ENCODE data around the gene AMOT.
A peak's percentile ranks its signal among the peaks of the same experiment; 100 is the strongest.

Gene AMOT

GRCh38 chrX:112757946-112758345 lies 82.7 kb downstream of the AMOT start:
- DNase-seq (ENCODE audit: insufficient read length) (no peak), FAIRE-seq (no peak)
- TF ChIP-seq TAF1 (IDR thresholded peaks at IDR 0.05; ENCODE audit: borderline replicate concordance, low read depth, low read length) (no peak), POLR2AphosphoS5 (IDR thresholded peaks at IDR 0.05; ENCODE audit: low read depth, low read length) (no peak), POLR2A (IDR thresholded peaks at IDR 0.05; ENCODE audit: low read depth, low read length) (no peak)

- TF ChIP-seq POLR2AphosphoS5 (IDR thresholded peaks at IDR 0.05; ENCODE audit: low read depth, low read length) (no peak), TAF1 (IDR thresholded peaks at IDR 0.05; ENCODE audit: borderline replicate concordance, low read depth, low read length) (no peak), POLR2A (IDR thresholded peaks at IDR 0.05; ENCODE audit: low read depth, low read length) (no peak)
- FAIRE-seq: no peak
- DNase-seq (ENCODE audit: insufficient read length): no peak
Measured at GRCh38 chrX:112753116-112753515, 87.5 kb downstream of the AMOT start.

- no peak for FAIRE-seq
- DNase-seq (ENCODE audit: insufficient read length): no peak
- TF ChIP-seq TAF1 (IDR thresholded peaks at IDR 0.05; ENCODE audit: borderline replicate concordance, low read depth, low read length) (no peak), POLR2A (IDR thresholded peaks at IDR 0.05; ENCODE audit: low read depth, low read length) (no peak), POLR2AphosphoS5 (IDR thresholded peaks at IDR 0.05; ENCODE audit: low read depth, low read length) (no peak)
Measured at GRCh38 chrX:112751076-112751475, 89.6 kb downstream of the AMOT start.

GRCh38 chrX:112746812-112747595 lies 93.6 kb downstream of the AMOT start:
- TF ChIP-seq TAF1 (IDR thresholded peaks at IDR 0.05; ENCODE audit: borderline replicate concordance, low read depth, low read length): no peak
- no peak for TF ChIP-seq POLR2A (IDR thresholded peaks at IDR 0.05; ENCODE audit: low read depth, low read length)
- TF ChIP-seq POLR2AphosphoS5 (IDR thresholded peaks at IDR 0.05; ENCODE audit: low read depth, low read length): no peak
- peak; percentile 14 for FAIRE-seq
- no peak for DNase-seq (ENCODE audit: insufficient read length)

- no peak for FAIRE-seq
- DNase-seq (ENCODE audit: insufficient read length): no peak
- TF ChIP-seq TAF1 (IDR thresholded peaks at IDR 0.05; ENCODE audit: borderline replicate concordance, low read depth, low read length) (no peak), POLR2A (IDR thresholded peaks at IDR 0.05; ENCODE audit: low read depth, low read length) (no peak), POLR2AphosphoS5 (IDR thresholded peaks at IDR 0.05; ENCODE audit: low read depth, low read length) (no peak)
Measured at GRCh38 chrX:112738347-112739033, 102.1 kb downstream of the AMOT start.

GRCh38 chrX:112736310-112736709 lies 104.3 kb downstream of the AMOT start:
- DNase-seq (ENCODE audit: insufficient read length): no peak
- no peak for FAIRE-seq
- no peak for TF ChIP-seq POLR2AphosphoS5 (IDR thresholded peaks at IDR 0.05; ENCODE audit: low read depth, low read length)

- DNase-seq (ENCODE audit: insufficient read length) (no peak), FAIRE-seq (no peak)
- TF ChIP-seq TAF1 (IDR thresholded peaks at IDR 0.05; ENCODE audit: borderline replicate concordance, low read depth, low read length) (no peak), POLR2AphosphoS5 (IDR thresholded peaks at IDR 0.05; ENCODE audit: low read depth, low read length) (no peak), POLR2A (IDR thresholded peaks at IDR 0.05; ENCODE audit: low read depth, low read length) (no peak)
Measured at GRCh38 chrX:112735147-112735546, 105.5 kb downstream of the AMOT start.

GRCh38 chrX:112734290-112734689 lies 106.3 kb downstream of the AMOT start:
- no peak for TF ChIP-seq TAF1 (IDR thresholded peaks at IDR 0.05; ENCODE audit: borderline replicate concordance, low read depth, low read length)
- TF ChIP-seq POLR2AphosphoS5 (IDR thresholded peaks at IDR 0.05; ENCODE audit: low read depth, low read length): no peak
- no peak for TF ChIP-seq POLR2A (IDR thresholded peaks at IDR 0.05; ENCODE audit: low read depth, low read length)
- no peak for DNase-seq (ENCODE audit: insufficient read length)
- FAIRE-seq: peak; percentile 30

- no peak for DNase-seq (ENCODE audit: insufficient read length)
- FAIRE-seq: no peak
Measured at GRCh38 chrX:112731793-112732192, 108.8 kb downstream of the AMOT start.

More at GRCh38 chrX:112731793-112732192, 108.8 kb downstream of the AMOT start:
- no peak for TF ChIP-seq POLR2A (IDR thresholded peaks at IDR 0.05; ENCODE audit: low read depth, low read length)
- no peak for TF ChIP-seq POLR2AphosphoS5 (IDR thresholded peaks at IDR 0.05; ENCODE audit: low read depth, low read length)
- TF ChIP-seq TAF1 (IDR thresholded peaks at IDR 0.05; ENCODE audit: borderline replicate concordance, low read depth, low read length): no peak
